ENCODE data around the gene PARD3B.

PARD3B gene

GRCh38 chr2:205087862-205088261 is 542.6 kb downstream of the PARD3B start:
- TF ChIP-seq CTCF (IDR thresholded peaks at IDR 0.05; ENCODE audit: insufficient read depth, low read length, poor library complexity, severe bottlenecking): no peak
- no peaks in the 10 kb centered on the region; the same call in 1 of the 2 replicates for H3K27me3 ChIP-seq (replicated peaks; ENCODE audit: control insufficient read depth, insufficient read depth, low read length)
- DNase-seq (ENCODE audit: extremely low read depth, insufficient read length): no peak
- no peak overlapping the region for H3K4me3 ChIP-seq (replicated peaks; ENCODE audit: low read depth, low read length)
- no peaks in the 10 kb centered on the region for H3K36me3 ChIP-seq (ENCODE audit: control insufficient read depth, insufficient read depth, low read length)

- Histone ChIP-seq H3K36me3 (ENCODE audit: control insufficient read depth, insufficient read depth, low read length) (no peaks in the 10 kb centered on the region), H3K27me3 (replicated peaks; ENCODE audit: control insufficient read depth, insufficient read depth, low read length) (no peaks in the 10 kb centered on the region; the same call in 1 of the 2 replicates), H3K4me3 (replicated peaks; ENCODE audit: low read depth, low read length) (no peak overlapping the region)
- DNase-seq (ENCODE audit: extremely low read depth, insufficient read length): no peak
- no peak for TF ChIP-seq CTCF (IDR thresholded peaks at IDR 0.05; ENCODE audit: insufficient read depth, low read length, poor library complexity, severe bottlenecking)
Measured at GRCh38 chr2:205089958-205090357, 544.7 kb downstream of the PARD3B start.

- H3K36me3 ChIP-seq (ENCODE audit: control insufficient read depth, insufficient read depth, low read length): no peaks in the 10 kb centered on the region
- TF ChIP-seq CTCF (IDR thresholded peaks at IDR 0.05; ENCODE audit: insufficient read depth, low read length, poor library complexity, severe bottlenecking): no peak
Measured at GRCh38 chr2:205091411-205091810, 546.1 kb downstream of the PARD3B start.

GRCh38 chr2:205094031-205094430 is 548.8 kb downstream of the PARD3B start:
- DNase-seq (ENCODE audit: extremely low read depth, insufficient read length): no peak
- no peak for TF ChIP-seq CTCF (IDR thresholded peaks at IDR 0.05; ENCODE audit: insufficient read depth, low read length, poor library complexity, severe bottlenecking)
- Histone ChIP-seq H3K4me3 (replicated peaks; ENCODE audit: low read depth, low read length) (no peak overlapping the region), H3K27me3 (replicated peaks; ENCODE audit: control insufficient read depth, insufficient read depth, low read length) (no peaks in the 10 kb centered on the region; the same call in 1 of the 2 replicates), H3K36me3 (ENCODE audit: control insufficient read depth, insufficient read depth, low read length) (no peaks in the 10 kb centered on the region)

More at GRCh38 chr2:205091411-205091810, 546.1 kb downstream of the PARD3B start:
- DNase-seq (ENCODE audit: extremely low read depth, insufficient read length): no peak
- H3K27me3 ChIP-seq (replicated peaks; ENCODE audit: control insufficient read depth, insufficient read depth, low read length): no peaks in the 10 kb centered on the region; the same call in 1 of the 2 replicates
- no peak overlapping the region for H3K4me3 ChIP-seq (replicated peaks; ENCODE audit: low read depth, low read length)

- Histone ChIP-seq H3K36me3 (ENCODE audit: control insufficient read depth, insufficient read depth, low read length) (no peaks in the 10 kb centered on the region), H3K27me3 (replicated peaks; ENCODE audit: control insufficient read depth, insufficient read depth, low read length) (no peaks in the 10 kb centered on the region), H3K4me3 (replicated peaks; ENCODE audit: low read depth, low read length) (no peak overlapping the region)
- no peak for DNase-seq (ENCODE audit: extremely low read depth, insufficient read length)
- no peak for TF ChIP-seq CTCF (IDR thresholded peaks at IDR 0.05; ENCODE audit: insufficient read depth, low read length, poor library complexity, severe bottlenecking)
Measured at GRCh38 chr2:205103699-205104098, 558.4 kb downstream of the PARD3B start.

- Histone ChIP-seq H3K27me3 (replicated peaks; ENCODE audit: control insufficient read depth, insufficient read depth, low read length) (no peaks in the 10 kb centered on the region), H3K4me3 (replicated peaks; ENCODE audit: low read depth, low read length) (no peak overlapping the region), H3K36me3 (ENCODE audit: control insufficient read depth, insufficient read depth, low read length) (no peaks in the 10 kb centered on the region)
- no peak for TF ChIP-seq CTCF (IDR thresholded peaks at IDR 0.05; ENCODE audit: insufficient read depth, low read length, poor library complexity, severe bottlenecking)
- no peak for DNase-seq (ENCODE audit: extremely low read depth, insufficient read length)
Measured at GRCh38 chr2:205107810-205108209, 562.5 kb downstream of the PARD3B start.
